ENCODE measurements around the gene RRBP1.

RRBP1 gene

DNA sequence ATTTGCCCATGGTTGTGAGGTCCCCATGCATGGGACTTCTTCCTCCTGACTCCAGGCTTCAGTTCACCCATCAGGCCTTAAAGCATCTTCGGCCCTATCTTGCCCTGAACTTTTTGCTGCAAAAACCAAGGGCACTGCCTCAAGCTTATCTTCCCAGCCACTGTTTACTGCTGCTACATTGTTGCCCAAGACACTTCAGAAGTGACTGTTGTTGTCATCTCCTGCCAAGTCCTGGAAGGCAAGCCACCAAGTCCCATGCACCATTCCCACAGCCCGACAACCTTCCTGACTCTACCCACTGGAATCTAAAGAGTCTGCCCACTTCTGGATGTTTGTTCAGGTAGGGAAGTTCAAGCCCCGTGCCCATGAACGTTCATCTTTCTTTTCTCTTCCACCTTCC, 30.2 kb upstream of the RRBP1 start:
- TF ChIP-seq POLR2AphosphoS5 (IDR thresholded peaks at IDR 0.05; ENCODE audit: low read depth) (no peak), SPI1 (IDR thresholded peaks at IDR 0.05; ENCODE audit: borderline replicate concordance, low read depth) (no peak)

DNA sequence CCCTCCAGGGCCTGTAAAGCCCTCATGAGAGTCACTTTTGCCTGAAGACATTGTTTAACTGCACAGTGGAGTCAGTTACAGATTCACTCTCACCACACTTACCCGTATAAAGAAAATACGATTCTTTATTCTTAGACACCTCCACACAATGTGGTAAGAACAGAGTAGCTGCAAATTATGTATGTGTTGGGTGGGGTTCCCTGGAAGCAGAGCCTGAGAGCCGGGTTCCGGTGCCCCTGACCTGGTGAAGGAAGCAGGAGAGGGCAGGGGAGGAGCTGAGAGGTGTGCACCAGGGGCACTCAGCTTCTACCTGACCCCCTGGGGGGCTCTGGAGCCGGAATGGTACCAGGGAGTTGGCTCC, 29.2 kb upstream of the RRBP1 start:
- H3K27ac ChIP-seq (replicated peaks), result no peak overlapping the region
- H3K4me3 ChIP-seq (replicated peaks; ENCODE audit: insufficient read depth, low read length), result no peak overlapping the region
- TF ChIP-seq GABPA (IDR thresholded peaks at IDR 0.05; ENCODE audit: low read depth), result no peak
- TF ChIP-seq, protein P1, sequence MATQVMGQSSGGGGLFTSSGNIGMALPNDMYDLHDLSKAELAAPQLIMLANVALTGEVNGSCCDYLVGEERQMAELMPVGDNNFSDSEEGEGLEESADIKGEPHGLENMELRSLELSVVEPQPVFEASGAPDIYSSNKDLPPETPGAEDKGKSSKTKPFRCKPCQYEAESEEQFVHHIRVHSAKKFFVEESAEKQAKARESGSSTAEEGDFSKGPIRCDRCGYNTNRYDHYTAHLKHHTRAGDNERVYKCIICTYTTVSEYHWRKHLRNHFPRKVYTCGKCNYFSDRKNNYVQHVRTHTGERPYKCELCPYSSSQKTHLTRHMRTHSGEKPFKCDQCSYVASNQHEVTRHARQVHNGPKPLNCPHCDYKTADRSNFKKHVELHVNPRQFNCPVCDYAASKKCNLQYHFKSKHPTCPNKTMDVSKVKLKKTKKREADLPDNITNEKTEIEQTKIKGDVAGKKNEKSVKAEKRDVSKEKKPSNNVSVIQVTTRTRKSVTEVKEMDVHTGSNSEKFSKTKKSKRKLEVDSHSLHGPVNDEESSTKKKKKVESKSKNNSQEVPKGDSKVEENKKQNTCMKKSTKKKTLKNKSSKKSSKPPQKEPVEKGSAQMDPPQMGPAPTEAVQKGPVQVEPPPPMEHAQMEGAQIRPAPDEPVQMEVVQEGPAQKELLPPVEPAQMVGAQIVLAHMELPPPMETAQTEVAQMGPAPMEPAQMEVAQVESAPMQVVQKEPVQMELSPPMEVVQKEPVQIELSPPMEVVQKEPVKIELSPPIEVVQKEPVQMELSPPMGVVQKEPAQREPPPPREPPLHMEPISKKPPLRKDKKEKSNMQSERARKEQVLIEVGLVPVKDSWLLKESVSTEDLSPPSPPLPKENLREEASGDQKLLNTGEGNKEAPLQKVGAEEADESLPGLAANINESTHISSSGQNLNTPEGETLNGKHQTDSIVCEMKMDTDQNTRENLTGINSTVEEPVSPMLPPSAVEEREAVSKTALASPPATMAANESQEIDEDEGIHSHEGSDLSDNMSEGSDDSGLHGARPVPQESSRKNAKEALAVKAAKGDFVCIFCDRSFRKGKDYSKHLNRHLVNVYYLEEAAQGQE (IDR thresholded peaks at IDR 0.05; ENCODE audit: insufficient replicate concordance, low read depth), result no peak
- TF ChIP-seq, protein P2, sequence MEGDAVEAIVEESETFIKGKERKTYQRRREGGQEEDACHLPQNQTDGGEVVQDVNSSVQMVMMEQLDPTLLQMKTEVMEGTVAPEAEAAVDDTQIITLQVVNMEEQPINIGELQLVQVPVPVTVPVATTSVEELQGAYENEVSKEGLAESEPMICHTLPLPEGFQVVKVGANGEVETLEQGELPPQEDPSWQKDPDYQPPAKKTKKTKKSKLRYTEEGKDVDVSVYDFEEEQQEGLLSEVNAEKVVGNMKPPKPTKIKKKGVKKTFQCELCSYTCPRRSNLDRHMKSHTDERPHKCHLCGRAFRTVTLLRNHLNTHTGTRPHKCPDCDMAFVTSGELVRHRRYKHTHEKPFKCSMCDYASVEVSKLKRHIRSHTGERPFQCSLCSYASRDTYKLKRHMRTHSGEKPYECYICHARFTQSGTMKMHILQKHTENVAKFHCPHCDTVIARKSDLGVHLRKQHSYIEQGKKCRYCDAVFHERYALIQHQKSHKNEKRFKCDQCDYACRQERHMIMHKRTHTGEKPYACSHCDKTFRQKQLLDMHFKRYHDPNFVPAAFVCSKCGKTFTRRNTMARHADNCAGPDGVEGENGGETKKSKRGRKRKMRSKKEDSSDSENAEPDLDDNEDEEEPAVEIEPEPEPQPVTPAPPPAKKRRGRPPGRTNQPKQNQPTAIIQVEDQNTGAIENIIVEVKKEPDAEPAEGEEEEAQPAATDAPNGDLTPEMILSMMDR (IDR thresholded peaks at IDR 0.05; ENCODE audit: insufficient read depth, low read length), result no peak
- TF ChIP-seq POLR2AphosphoS5 (IDR thresholded peaks at IDR 0.05; ENCODE audit: low read depth), result no peak
- TF ChIP-seq SPI1 (IDR thresholded peaks at IDR 0.05; ENCODE audit: borderline replicate concordance, low read depth), result no peak
- DNase-seq (ENCODE audit: low read depth in 1 of 2, low spot score in 1 of 2), result no peak
- no peaks in the 10 kb centered on the region for H3K27me3 ChIP-seq (ENCODE audit: insufficient read depth, poor library complexity, severe bottlenecking)

More for the DNA sequence above, 30.2 kb upstream of the RRBP1 start:
- Histone ChIP-seq H3K27me3 (ENCODE audit: insufficient read depth, poor library complexity, severe bottlenecking) (no peaks in the 10 kb centered on the region), H3K4me3 (replicated peaks; ENCODE audit: insufficient read depth, low read length) (no peak overlapping the region), H3K27ac (replicated peaks) (no peak overlapping the region)
- DNase-seq (ENCODE audit: low read depth in 1 of 2, low spot score in 1 of 2), result no peak

DNA sequence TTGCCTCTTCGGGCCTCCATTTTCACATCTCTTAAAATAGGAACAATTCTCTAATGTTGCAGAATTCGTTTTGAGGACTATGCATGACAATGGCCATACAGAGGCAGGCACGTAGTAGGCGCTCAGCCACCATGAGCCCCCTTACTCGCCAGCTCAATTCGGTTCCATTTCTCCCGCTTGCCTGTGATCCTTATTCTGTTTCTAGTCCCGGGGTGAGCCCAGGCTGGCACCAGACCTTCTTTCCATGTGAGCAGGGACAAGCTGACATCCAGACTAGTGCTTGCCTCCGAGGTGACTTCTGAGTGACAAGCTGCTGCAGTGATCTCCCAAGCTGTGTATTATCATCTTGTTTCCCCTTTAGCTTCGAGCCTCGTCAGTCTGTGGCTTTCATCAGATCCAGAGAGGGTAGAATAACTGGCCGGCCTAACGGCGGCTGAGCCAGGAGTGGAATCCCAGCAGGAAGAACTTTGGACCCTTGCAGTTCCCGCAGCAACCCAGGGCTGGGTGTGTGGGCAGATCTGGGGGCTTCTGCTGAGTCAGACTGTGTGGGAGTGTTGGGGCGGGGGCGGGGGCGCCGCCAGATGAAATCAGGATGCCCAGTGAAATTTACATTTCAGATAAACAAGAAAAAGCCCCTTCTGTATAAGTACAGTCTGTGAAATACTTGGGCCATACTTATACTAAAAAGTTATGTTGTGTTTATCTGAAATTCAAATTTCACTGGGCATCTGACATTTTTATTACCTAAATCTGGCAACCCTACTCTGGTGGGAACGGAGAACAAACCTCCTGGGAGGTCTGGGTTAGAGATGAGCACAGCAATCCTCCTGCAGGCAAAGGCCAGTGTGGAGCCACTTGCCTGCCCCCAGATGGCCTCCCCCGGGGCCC, 28.6 kb upstream of the RRBP1 start:
- no peaks in the 10 kb centered on the region for H3K27me3 ChIP-seq (ENCODE audit: insufficient read depth, poor library complexity, severe bottlenecking)
- no peak overlapping the region for H3K27ac ChIP-seq (replicated peaks)
- no peak for DNase-seq (ENCODE audit: low read depth in 1 of 2, low spot score in 1 of 2)
- H3K4me3 ChIP-seq (replicated peaks; ENCODE audit: insufficient read depth, low read length), result no peak overlapping the region
- TF ChIP-seq GABPA (IDR thresholded peaks at IDR 0.05; ENCODE audit: low read depth) (no peak), POLR2AphosphoS5 (IDR thresholded peaks at IDR 0.05; ENCODE audit: low read depth) (no peak), SPI1 (IDR thresholded peaks at IDR 0.05; ENCODE audit: borderline replicate concordance, low read depth) (no peak)
- TF ChIP-seq, protein P1 (IDR thresholded peaks at IDR 0.05; ENCODE audit: insufficient replicate concordance, low read depth), result no peak
- TF ChIP-seq, protein P2 (IDR thresholded peaks at IDR 0.05; ENCODE audit: insufficient read depth, low read length), result no peak

DNA sequence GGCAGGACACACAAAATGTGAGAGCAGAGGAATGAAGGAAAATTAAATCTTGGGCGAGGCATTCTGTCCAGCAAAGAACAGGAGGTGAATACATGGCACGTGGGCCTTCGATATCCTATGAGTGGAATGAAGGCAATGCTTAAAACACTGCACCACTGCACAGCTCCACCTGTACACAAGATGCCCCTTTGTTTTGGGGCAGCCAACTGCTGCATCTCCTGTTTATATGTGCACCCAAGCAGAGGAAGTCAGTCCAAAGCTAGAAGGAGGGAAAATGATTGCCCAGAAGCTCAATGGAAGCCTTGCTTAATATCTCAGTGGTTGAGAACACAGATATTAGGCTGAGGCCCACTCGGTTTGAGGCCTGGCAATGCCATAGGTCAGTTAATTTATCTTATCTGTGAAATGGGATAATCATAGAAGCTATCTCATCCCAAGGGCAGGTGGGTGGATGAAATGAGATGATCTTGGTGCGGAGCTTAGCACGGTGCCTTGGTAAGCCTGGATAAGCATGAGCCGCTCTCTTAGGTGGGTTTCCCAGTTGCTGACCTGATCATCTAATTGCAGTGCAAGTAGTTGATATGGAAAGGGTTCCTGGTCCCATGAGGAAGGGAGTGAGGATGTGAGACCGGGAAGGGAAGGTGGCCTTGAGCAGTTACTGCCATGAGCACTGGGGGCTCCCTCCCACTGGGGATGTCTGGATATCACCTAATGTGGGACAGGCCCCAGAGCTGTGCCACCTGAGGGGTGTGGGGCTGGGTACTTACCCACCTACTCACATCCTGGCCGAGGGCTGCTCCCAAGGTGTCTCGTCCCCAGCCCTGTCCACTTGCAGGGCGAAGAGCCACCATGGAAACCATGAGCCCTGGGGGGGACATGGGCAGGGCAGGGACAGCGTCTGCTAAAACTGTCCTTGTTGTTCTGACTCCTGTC, 27.6 kb upstream of the RRBP1 start:
- no peaks in the 10 kb centered on the region for H3K27me3 ChIP-seq (ENCODE audit: insufficient read depth, poor library complexity, severe bottlenecking)
- no peak for TF ChIP-seq SPI1 (IDR thresholded peaks at IDR 0.05; ENCODE audit: borderline replicate concordance, low read depth)
- TF ChIP-seq POLR2AphosphoS5 (IDR thresholded peaks at IDR 0.05; ENCODE audit: low read depth), result no peak
- TF ChIP-seq, protein P1 (IDR thresholded peaks at IDR 0.05; ENCODE audit: insufficient replicate concordance, low read depth), result no peak
- TF ChIP-seq, protein P2 (IDR thresholded peaks at IDR 0.05; ENCODE audit: insufficient read depth, low read length), result no peak
- no peak for TF ChIP-seq GABPA (IDR thresholded peaks at IDR 0.05; ENCODE audit: low read depth)
- no peak for DNase-seq (ENCODE audit: low read depth in 1 of 2, low spot score in 1 of 2)
- no peak overlapping the region for H3K4me3 ChIP-seq (replicated peaks; ENCODE audit: insufficient read depth, low read length)
- H3K27ac ChIP-seq (replicated peaks), result no peak overlapping the region

All from HL-60 (cell line).